B cell (primary cell): ENCODE measurements around the gene H3-3A. TPM values are rescaled to one million over a fixed set of nuclear protein-coding genes. Genes with fewer than 3 reads are reported as not detected.

Source experiments
- ATAC-seq: fragments of 200-7000 bp; cut with Tn5 transposase; one replicate; pipeline ENCODE4 v1.10.0; 2021; ENCODE audit warnings: low read depth, mild to moderate bottlenecking, moderate number of reproducible peaks, moderate library complexity
- CTCF ChIA-PET: fragments of 350-600 bp; sonication (Branson Sonifier 250); formaldehyde crosslinking; loops from one replicate; lab custom pipeline; 2021; ENCODE audit warnings: antibody characterized with exemption, inconsistent platforms; lab: Charles Lee
- POLR2A ChIA-PET: fragments of 350-600 bp; sonication (Branson Sonifier 250); formaldehyde crosslinking; loops from one replicate; lab custom pipeline; 2021; ENCODE audit warnings: antibody characterized with exemption; lab: Charles Lee
- DNase-seq: peaks from one replicate; pipeline ENCODE4 v3.0.0; 2013
- H2AFZ ChIP-seq: 2 replicates; pipeline ENCODE4 v1.6.1; 2012; ENCODE audit warnings: mild to moderate bottlenecking, low read depth, low read length; ENCODE audit not compliant: insufficient read depth, poor library complexity, severe bottlenecking
- H3K27ac ChIP-seq, 2 donors: 1 replicate in 1 of 2; 2 replicates in 1 of 2; pipeline ENCODE4 v1.5.1; 2012 to 2013; ENCODE audit warnings: low read length in 2 of 2, mild to moderate bottlenecking in 2 of 2, moderate library complexity in 1 of 2
- H3K27me3 ChIP-seq, 4 experiments: fragments of 200-600 bp in 1 of 4; sonication (generic) in 1 of 4; replicated peaks in 1 of 4; 1 replicate in 2 of 4; 2 replicates in 2 of 4; pipeline versions ENCODE4 v1.6.1 to v1.7.0; 2013 to 2016; ENCODE audit warnings: low read length in 3 of 4, mild to moderate bottlenecking in 2 of 4, mixed read lengths in 1 of 4, moderate library complexity in 1 of 4; ENCODE audit not compliant: insufficient read depth in 4 of 4, control insufficient read depth in 3 of 4; ENCODE audit errors: control extremely low read depth in 1 of 4
- H3K36me3 ChIP-seq, 2 experiments: replicated peaks in 1 of 2; 1 replicate in 1 of 2; 2 replicates in 1 of 2; pipeline versions ENCODE4 v1.6.1 to v1.7.1; 2013; ENCODE audit warnings: low read length in 1 of 2; ENCODE audit not compliant: insufficient read depth in 2 of 2, control insufficient read depth in 1 of 2; ENCODE audit errors: control extremely low read depth in 1 of 2, extremely low read depth in 1 of 2
- H3K4me1 ChIP-seq, 2 donors: fragments of 200-600 bp in 1 of 2; sonication (generic) in 1 of 2; 1 replicate in 1 of 2; 2 replicates in 1 of 2; pipeline versions ENCODE4 v1.5.1 to v1.6.1; 2013 to 2017; ENCODE audit warnings: low read length in 2 of 2; ENCODE audit not compliant: control insufficient read depth in 2 of 2, insufficient read depth in 2 of 2
- H3K4me2 ChIP-seq: replicated peaks from 2 replicates; pipeline ENCODE3; 2012; ENCODE audit warnings: mild to moderate bottlenecking, low read depth, low read length; ENCODE audit not compliant: poor library complexity, severe bottlenecking
- H3K4me3 ChIP-seq, 5 experiments: fragments of 200-600 bp in 1 of 5; sonication (generic) in 1 of 5; 1 replicate in 3 of 5; 2 replicates in 2 of 5; pipeline versions ENCODE4 v1.5.1 to v1.7.0; 2011 to 2016; ENCODE audit warnings: low read length in 4 of 5, mild to moderate bottlenecking in 4 of 5, low read depth in 2 of 5, control low read depth in 1 of 5, moderate library complexity in 1 of 5; ENCODE audit not compliant: insufficient read depth in 1 of 5; ENCODE audit errors: control extremely low read depth in 1 of 5, extremely low read depth in 1 of 5
- H3K79me2 ChIP-seq: fragments of 200-600 bp; sonication (generic); one replicate; pipeline ENCODE4 v1.6.0; 2016; ENCODE audit warnings: low read length; ENCODE audit not compliant: control insufficient read depth, insufficient read depth
- H3K9ac ChIP-seq: fragments of 200-600 bp; sonication (generic); 2 replicates; pipeline ENCODE4 v1.6.1; 2017; ENCODE audit warnings: mild to moderate bottlenecking, low read length, moderate library complexity
- H3K9me3 ChIP-seq, 3 donors: one replicate each; pipeline versions ENCODE4 v1.6.1 to v1.7.1; 2013; ENCODE audit warnings: low read length in 2 of 3; ENCODE audit not compliant: control insufficient read depth in 2 of 3, insufficient read depth in 1 of 3; ENCODE audit errors: control extremely low read depth in 1 of 3
- H4K20me1 ChIP-seq: 2 replicates; pipeline ENCODE4 v1.6.0; 2012; ENCODE audit warnings: mild to moderate bottlenecking, low read length; ENCODE audit not compliant: insufficient read depth, control insufficient read depth, poor library complexity, severe bottlenecking
- H3K27ac Mint-ChIP-seq: one replicate; pipeline ENCODE4 v1.8.0; 2021; ENCODE audit warnings: mixed read lengths
- H3K27me3 Mint-ChIP-seq: one replicate; pipeline ENCODE4 v1.8.0; 2021; ENCODE audit warnings: mixed read lengths
- H3K4me1 Mint-ChIP-seq: one replicate; pipeline ENCODE4 v1.8.0; 2021; ENCODE audit warnings: mixed read lengths
- H3K4me3 Mint-ChIP-seq: one replicate; pipeline ENCODE4 v1.8.0; 2021; ENCODE audit warnings: mixed read lengths
- H3K9me3 Mint-ChIP-seq: one replicate; pipeline ENCODE4 v1.8.0; 2022; ENCODE audit warnings: mixed read lengths; ENCODE audit not compliant: insufficient read depth
- EZH2 ChIP-seq: IDR thresholded peaks from 2 replicates; pipeline ENCODE4 v1.6.1; 2012; ENCODE audit warnings: borderline replicate concordance, low read depth, mild to moderate bottlenecking, moderate library complexity, low read length; ENCODE audit not compliant: insufficient read depth, poor library complexity, severe bottlenecking
- WGBS: methylation state at CpG from one replicate; pipeline ENCODE4 v1.1.5; 2013; ENCODE audit warnings: missing lambda C conversion rate; ENCODE audit not compliant: insufficient coverage; 5-methylcytosine and 5-hydroxymethylcytosine counted together
- intact Hi-C: fragments of 100-400 bp; cut with micrococcal nuclease; formaldehyde crosslinking; loops from one replicate; pipeline ENCODE4 v1.10.0; 2022
- polyA plus RNA-seq: library from polyadenylated mRNA; depleted of rRNA; stranded (reverse); fragments of >200 nt; gene quantifications from 2 replicates; pipeline ENCODE4 v1.2.3, GENCODE V29; 2012
- total RNA-seq, 2 donors: library from RNA; stranded (reverse); fragments of 120-200 nt in 1 of 2; gene quantifications; 1 replicate in 1 of 2; 2 replicates in 1 of 2; pipeline versions ENCODE4 v1.2.3 to v1.2.4, GENCODE V29; 2013 to 2022
- TF ChIP-seq, protein P1 (sequence below): fragments of 200-600 bp; IDR thresholded peaks from one replicate; pipeline ENCODE4 v1.8.0; 2022; ENCODE audit warnings: antibody characterized with exemption, mild to moderate bottlenecking

Gene H3-3A
- total and polyA plus RNA-seq, 2 donors (not counting 1 experiment from before 2014, with no cell fraction given): 349 to 561 TPM

DNA sequence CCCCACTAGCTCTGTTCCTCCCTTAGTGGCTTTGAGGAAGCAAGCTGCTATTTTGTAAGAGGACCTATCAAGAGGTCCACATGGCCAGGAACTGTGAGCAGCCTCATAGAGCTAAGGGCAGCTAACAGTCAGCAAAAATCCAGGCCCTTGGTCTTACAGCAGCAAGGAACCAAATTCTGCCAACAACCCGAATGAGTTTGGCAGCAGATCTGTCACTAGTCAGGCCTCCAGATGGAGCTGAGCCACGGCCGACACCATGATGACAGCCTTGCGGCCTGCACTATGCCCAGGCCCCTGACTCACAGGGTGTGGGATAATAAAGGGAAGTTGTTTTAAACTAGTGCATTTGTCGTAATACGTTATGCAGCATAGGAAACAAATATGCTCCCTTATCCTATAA is 28.0 kb upstream of the H3-3A start:
- Histone ChIP-seq H3K4me1 (peaks cover 21 to 28% of the 10 kb centered on the region in 2 donors), H2AFZ (no peak overlapping the region), H3K27ac (no peak overlapping the region), H3K4me3 (no peak overlapping the region), H3K4me2 (no peak overlapping the region), H3K9ac (no peak overlapping the region), H3K27me3 (no peaks in the 10 kb centered on the region), H4K20me1 (no peaks in the 10 kb centered on the region), H3K36me3 (no peaks in the 10 kb centered on the region), H3K79me2 (no peaks in the 10 kb centered on the region), H3K9me3 (no peaks in the 10 kb centered on the region)
- ATAC-seq: peak; percentile 51
- H3K27ac Mint-ChIP-seq: no peak overlapping the region
- peak; percentile 35 for DNase-seq
- H3K4me3 Mint-ChIP-seq: no peak overlapping the region
- no peaks in the 10 kb centered on the region for H3K27me3 Mint-ChIP-seq
- 37% methylated on average over 3 of the region's 6 CpGs for WGBS
- peaks cover 29% of the 10 kb centered on the region for H3K4me1 Mint-ChIP-seq
- intact Hi-C loops: no loop called here
- ChIA-PET CTCF (interaction anchor here (0.7 to 1.1 kb wide), 5 partner anchors 15 to 91 kb away, joined by 3 to 5 read pairs (median 4); no protein-coding TSS in a partner anchor), POLR2A (interaction anchor here (1.1 to 1.9 kb wide), 2 partner anchors 28 to 35 kb away, joined by 3 to 7 read pairs; partner anchors contain the start of genes H3-3A and SDE2)
- TF ChIP-seq, protein P1, sequence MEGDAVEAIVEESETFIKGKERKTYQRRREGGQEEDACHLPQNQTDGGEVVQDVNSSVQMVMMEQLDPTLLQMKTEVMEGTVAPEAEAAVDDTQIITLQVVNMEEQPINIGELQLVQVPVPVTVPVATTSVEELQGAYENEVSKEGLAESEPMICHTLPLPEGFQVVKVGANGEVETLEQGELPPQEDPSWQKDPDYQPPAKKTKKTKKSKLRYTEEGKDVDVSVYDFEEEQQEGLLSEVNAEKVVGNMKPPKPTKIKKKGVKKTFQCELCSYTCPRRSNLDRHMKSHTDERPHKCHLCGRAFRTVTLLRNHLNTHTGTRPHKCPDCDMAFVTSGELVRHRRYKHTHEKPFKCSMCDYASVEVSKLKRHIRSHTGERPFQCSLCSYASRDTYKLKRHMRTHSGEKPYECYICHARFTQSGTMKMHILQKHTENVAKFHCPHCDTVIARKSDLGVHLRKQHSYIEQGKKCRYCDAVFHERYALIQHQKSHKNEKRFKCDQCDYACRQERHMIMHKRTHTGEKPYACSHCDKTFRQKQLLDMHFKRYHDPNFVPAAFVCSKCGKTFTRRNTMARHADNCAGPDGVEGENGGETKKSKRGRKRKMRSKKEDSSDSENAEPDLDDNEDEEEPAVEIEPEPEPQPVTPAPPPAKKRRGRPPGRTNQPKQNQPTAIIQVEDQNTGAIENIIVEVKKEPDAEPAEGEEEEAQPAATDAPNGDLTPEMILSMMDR: no peak
- no peak for TF ChIP-seq EZH2
- no peaks in the 10 kb centered on the region for H3K9me3 Mint-ChIP-seq

DNA sequence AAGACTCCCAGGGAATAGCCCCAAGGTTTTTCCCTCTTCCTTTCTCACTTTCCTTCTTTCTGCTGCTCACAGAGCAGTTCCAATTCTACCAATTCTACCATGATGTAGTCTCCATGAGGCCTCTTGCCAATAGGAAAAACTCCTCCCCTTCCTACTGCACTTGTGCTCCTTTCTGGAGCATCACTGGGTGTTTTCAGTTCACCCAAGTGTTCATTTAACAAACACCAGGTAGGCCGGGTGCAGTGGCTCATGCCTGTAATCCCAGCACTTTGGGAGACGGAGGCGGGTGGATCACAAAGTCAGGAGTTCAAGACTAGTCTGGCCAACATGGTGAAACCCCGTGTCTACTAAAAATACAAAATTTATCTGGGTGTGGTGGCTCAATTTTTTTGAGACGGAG is 26.6 kb upstream of the H3-3A start:
- no peak overlapping the region for H3K4me3 Mint-ChIP-seq

More for the DNA sequence above, 26.6 kb upstream of the H3-3A start:
- intact Hi-C loops: no loop called here
- no peaks in the 10 kb centered on the region for H3K9me3 Mint-ChIP-seq
- Histone ChIP-seq H3K4me1 (peaks cover 10 to 18% of the 10 kb centered on the region in 2 donors), H3K79me2 (no peaks in the 10 kb centered on the region), H3K9me3 (no peaks in the 10 kb centered on the region), H3K27me3 (no peaks in the 10 kb centered on the region), H3K4me2 (no peak overlapping the region), H3K36me3 (no peaks in the 10 kb centered on the region), H3K9ac (no peak overlapping the region), H2AFZ (no peak overlapping the region), H4K20me1 (no peaks in the 10 kb centered on the region), H3K4me3 (no peak overlapping the region), H3K27ac (no peak overlapping the region)
- WGBS: 100% methylated on average over 3 of the region's 5 CpGs
- peaks cover 16% of the 10 kb centered on the region for H3K4me1 Mint-ChIP-seq
- CTCF ChIA-PET: no interaction called here
- no peak overlapping the region for H3K27ac Mint-ChIP-seq
- no peak for ATAC-seq
- H3K27me3 Mint-ChIP-seq: no peaks in the 10 kb centered on the region
- DNase-seq: no peak
- no peak for TF ChIP-seq EZH2
- TF ChIP-seq, protein P1: no peak
- POLR2A ChIA-PET: interaction anchor here (0.7 kb wide), 1 partner anchor 30 kb away, joined by 9 read pairs; no protein-coding TSS in a partner anchor
